Immature natural killer cell (primary cell): ENCODE measurements around the gene CALR3. TPM values are rescaled to one million over a fixed set of nuclear protein-coding genes. Genes with fewer than 3 reads are reported as not detected.
A peak's percentile ranks its signal among the peaks of the same experiment; 100 is the strongest.

Source experiments
- DNase-seq, 3 donors: peaks; one replicate each; pipeline ENCODE4 v3.0.0; 2022; ENCODE audit warnings: mixed read lengths in 1 of 3
- H3K27ac Mint-ChIP-seq, 6 donors: one replicate each; pipeline ENCODE4 v1.8.0; 2020; ENCODE audit warnings: mixed read lengths in 6 of 6, mild to moderate bottlenecking in 5 of 6, inconsistent platforms in 4 of 6, moderate library complexity in 3 of 6
- H3K27me3 Mint-ChIP-seq, 3 donors: one replicate each; pipeline ENCODE4 v1.8.0; 2020 to 2021; ENCODE audit warnings: low read depth in 3 of 3, mild to moderate bottlenecking in 3 of 3, mixed read lengths in 3 of 3, moderate library complexity in 3 of 3, inconsistent platforms in 1 of 3
- H3K36me3 Mint-ChIP-seq, 3 donors: one replicate each; pipeline ENCODE4 v1.8.0; 2020; ENCODE audit warnings: mixed read lengths in 3 of 3, inconsistent platforms in 2 of 3, mild to moderate bottlenecking in 2 of 3
- H3K4me1 Mint-ChIP-seq, 2 donors: one replicate each; pipeline ENCODE4 v1.8.0; 2020; ENCODE audit warnings: inconsistent platforms in 2 of 2, mild to moderate bottlenecking in 2 of 2, mixed read lengths in 2 of 2, moderate library complexity in 1 of 2
- H3K4me3 Mint-ChIP-seq, 5 donors: one replicate each; pipeline ENCODE4 v1.8.0; 2020; ENCODE audit warnings: mild to moderate bottlenecking in 5 of 5, mixed read lengths in 5 of 5, inconsistent platforms in 3 of 5, moderate library complexity in 3 of 5
- H3K9me3 Mint-ChIP-seq, 6 donors: one replicate each; pipeline ENCODE4 v1.8.0; 2020; ENCODE audit warnings: mild to moderate bottlenecking in 6 of 6, mixed read lengths in 6 of 6, inconsistent platforms in 4 of 6, moderate library complexity in 3 of 6
- polyA plus RNA-seq, 3 donors: library from polyadenylated mRNA; unstranded; fragments of 300-500 nt; fragmentation: Illumina TruSeq; gene quantifications; one replicate each; pipeline ENCODE4 v1.2.3, GENCODE V29; 2021

The CALR3 gene
- polyA plus RNA-seq, 3 donors from 2014 or later, result 0.25 TPM; not detected in 2

DNA sequence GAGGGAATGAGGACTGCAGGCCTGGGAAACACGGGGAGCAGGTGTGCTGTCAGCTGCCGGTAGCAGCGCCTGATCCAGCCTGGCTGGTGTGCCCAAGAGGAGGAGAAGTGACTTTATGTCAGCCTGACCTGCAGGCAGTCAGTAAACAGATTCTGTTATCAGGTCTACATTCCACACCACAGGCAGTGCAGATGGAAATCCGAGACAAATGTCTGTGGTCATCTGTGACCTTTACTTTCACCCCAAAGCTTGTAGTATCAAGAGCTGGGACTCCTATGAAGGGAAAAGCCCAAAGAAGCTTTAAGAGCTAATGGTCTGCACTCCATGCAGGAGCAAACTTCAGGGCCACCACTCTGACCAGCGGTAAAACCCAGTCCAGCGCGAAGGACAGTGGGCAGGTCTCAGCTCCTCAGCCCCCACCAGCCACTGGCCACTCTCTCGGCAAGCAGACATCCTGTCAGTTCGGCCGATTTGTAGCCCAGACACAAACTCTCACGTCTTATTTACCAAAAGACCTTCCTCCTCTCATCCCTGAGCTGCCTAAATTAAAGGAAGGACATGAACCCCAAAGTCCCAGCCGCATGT is 31.9 kb downstream of the CALR3 start:
- DNase-seq, result no peak
- Mint-ChIP-seq H3K9me3 (no peaks in the 10 kb centered on the region), H3K4me1 (peaks cover 76 to 96% of the 10 kb centered on the region in 2 donors), H3K27ac (peak overlapping the region; percentile 61 to 85 (median 78)), H3K36me3 (no peaks in the 10 kb centered on the region), H3K4me3 (peak overlapping the region in 3 of 5 donors; percentile 4 to 73 (median 53)), H3K27me3 (peaks cover 0 to 2% (median 0%) of the 10 kb centered on the region in 3 donors)

DNA sequence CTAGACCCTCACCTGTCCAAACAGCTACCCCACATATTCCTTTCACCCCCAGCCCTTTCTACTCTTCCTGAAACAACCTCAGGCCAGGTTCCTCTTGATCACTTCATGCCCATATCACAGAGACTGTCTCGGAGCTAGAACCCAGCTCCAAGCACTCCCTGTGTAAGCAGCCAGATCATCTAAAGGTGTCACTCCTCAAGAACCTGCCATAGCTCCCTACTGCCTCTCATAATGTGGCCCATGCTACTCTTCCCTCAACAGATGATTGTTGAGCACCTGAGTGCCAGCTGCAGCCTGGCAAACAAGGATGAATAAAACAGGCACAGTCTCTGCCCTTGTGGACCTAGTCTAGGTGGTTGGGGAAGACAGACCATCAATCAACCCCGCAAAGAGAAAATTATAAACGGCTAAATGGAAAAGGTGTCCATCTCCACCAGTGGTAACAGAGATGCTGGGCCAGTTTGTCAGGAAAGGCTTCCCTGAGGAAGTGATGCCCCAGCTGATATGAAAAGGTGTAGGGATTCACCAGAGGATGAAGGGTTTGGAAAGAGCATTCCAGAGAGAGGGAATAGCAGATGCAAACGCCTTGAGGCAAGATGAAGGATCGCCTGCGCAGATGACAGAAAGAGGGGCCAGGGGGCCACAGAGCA is 32.5 kb downstream of the CALR3 start:
- Mint-ChIP-seq H3K36me3 (no peaks in the 10 kb centered on the region), H3K4me3 (peak overlapping the region; percentile 36 to 81 (median 48)), H3K9me3 (no peaks in the 10 kb centered on the region), H3K4me1 (peaks cover 76 to 96% of the 10 kb centered on the region in 2 donors), H3K27ac (peak overlapping the region; percentile 65 to 88 (median 83)), H3K27me3 (peaks cover 0 to 4% (median 0%) of the 10 kb centered on the region in 3 donors)
- DNase-seq, result no peak

GRCh38 chr19:16462757-16463250 is 33.2 kb downstream of the CALR3 start:
- peak overlapping the region; percentile 36 to 81 (median 55) for H3K4me3 Mint-ChIP-seq
- H3K9me3 Mint-ChIP-seq, result no peaks in the 10 kb centered on the region
- H3K4me1 Mint-ChIP-seq, result peaks cover 78 to 96% of the 10 kb centered on the region in 2 donors
- no peaks in the 10 kb centered on the region for H3K36me3 Mint-ChIP-seq
- peak; percentile 43 to 51 (median 46) for DNase-seq
- H3K27me3 Mint-ChIP-seq, result peaks cover 0 to 4% (median 0%) of the 10 kb centered on the region in 3 donors
- peak overlapping the region; percentile 65 to 88 (median 83) for H3K27ac Mint-ChIP-seq

DNA sequence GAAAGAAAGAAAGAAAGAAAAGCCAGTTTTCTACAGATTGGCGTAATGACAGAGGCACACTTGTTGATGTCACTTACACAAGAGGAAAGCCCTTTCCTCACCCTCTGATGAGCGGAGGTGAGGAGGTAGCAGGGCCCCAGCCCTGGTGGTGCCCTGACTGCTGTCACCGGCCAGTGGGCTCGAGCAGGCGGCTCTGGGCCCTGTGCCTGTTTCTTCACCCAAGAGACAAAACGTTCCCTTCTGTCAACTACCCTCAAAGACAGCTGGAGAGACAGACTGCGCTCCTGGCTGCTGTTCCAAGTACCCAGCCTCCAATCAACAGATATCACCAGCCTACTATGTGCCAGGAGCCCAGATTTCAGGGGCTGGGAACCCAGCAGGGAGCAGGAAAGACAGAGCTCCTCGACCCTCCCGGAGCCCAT is 34.3 kb downstream of the CALR3 start:
- H3K27me3 Mint-ChIP-seq, result peaks cover under 1 to 4% (median 1%) of the 10 kb centered on the region in 3 donors
- no peaks in the 10 kb centered on the region for H3K36me3 Mint-ChIP-seq
- H3K9me3 Mint-ChIP-seq, result no peaks in the 10 kb centered on the region
- H3K4me1 Mint-ChIP-seq, result peaks cover 82 to 97% of the 10 kb centered on the region in 2 donors
- DNase-seq, result no peak
- H3K27ac Mint-ChIP-seq, result peak overlapping the region in 5 of 6 donors; percentile 51 to 83 (median 68)
- H3K4me3 Mint-ChIP-seq, result peak overlapping the region; percentile 15 to 59 (median 49)

DNA sequence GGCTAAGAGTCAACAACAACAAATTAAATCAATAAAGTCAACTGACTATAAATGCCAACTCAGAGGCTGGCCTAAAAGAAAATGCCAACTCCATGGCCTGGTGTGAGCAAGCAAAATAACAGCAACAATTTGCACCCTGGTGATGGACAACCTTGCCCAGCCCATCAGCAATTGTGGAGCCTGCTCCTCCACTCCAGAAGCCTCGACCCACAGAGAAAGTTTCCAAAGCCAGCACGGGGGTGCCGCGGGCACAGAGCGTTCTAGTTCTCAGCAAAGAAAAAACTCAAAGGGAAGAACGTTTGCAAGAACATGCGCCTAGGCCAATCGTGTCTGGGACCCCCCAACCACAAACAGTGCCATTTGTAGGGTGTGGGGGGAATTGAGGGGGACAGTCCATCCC is 35.5 kb downstream of the CALR3 start:
- no peaks in the 10 kb centered on the region for H3K9me3 Mint-ChIP-seq
- H3K36me3 Mint-ChIP-seq, result no peaks in the 10 kb centered on the region
- H3K27me3 Mint-ChIP-seq, result peaks cover 3 to 4% (median 4%) of the 10 kb centered on the region in 3 donors
- no peak for DNase-seq
- H3K4me3 Mint-ChIP-seq, result no peak overlapping the region
- peaks cover 86 to 97% of the 10 kb centered on the region in 2 donors for H3K4me1 Mint-ChIP-seq
- H3K27ac Mint-ChIP-seq, result peak overlapping the region in 4 of 6 donors; percentile 16 to 55 (median 35)

DNA sequence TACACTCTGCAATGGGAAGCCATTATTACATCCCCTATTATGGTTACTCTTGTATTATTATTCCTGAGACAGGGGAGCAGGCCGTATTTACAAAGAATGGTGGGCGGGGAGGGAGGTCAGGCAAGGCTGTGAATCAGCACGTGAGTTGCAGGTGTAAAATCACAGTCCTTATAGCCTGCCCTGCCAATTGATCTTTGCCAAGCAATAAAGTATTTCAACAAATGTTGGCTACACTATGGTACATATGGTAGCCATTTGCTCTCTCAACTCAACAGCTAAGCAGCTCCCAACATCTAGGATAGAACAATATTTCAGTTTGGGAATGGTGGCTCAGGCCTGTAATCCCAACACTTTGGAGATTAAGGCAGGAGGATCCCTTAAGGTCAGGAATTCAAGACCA is 36.3 kb downstream of the CALR3 start:
- Mint-ChIP-seq H3K36me3 (no peaks in the 10 kb centered on the region), H3K9me3 (no peaks in the 10 kb centered on the region), H3K27ac (peak overlapping the region; percentile 28 to 75 (median 48)), H3K4me1 (peaks cover 81 to 91% of the 10 kb centered on the region in 2 donors), H3K27me3 (peaks cover 3 to 4% (median 4%) of the 10 kb centered on the region in 3 donors), H3K4me3 (peak overlapping the region in 1 of 5 donors; percentile 28)
- no peak for DNase-seq

- H3K4me3 Mint-ChIP-seq, result peak overlapping the region; percentile 52 to 74 (median 60)
- no peaks in the 10 kb centered on the region for H3K9me3 Mint-ChIP-seq
- DNase-seq, result no peak
- peaks cover 80 to 91% of the 10 kb centered on the region in 2 donors for H3K4me1 Mint-ChIP-seq
- H3K27me3 Mint-ChIP-seq, result peaks cover 3 to 4% (median 4%) of the 10 kb centered on the region in 3 donors
- peak overlapping the region; percentile 60 to 85 (median 74) for H3K27ac Mint-ChIP-seq
- no peaks in the 10 kb centered on the region for H3K36me3 Mint-ChIP-seq
Observed at GRCh38 chr19:16458391-16459341, 37.3 kb downstream of the CALR3 start.

GRCh38 chr19:16457954-16458331 is 38.0 kb downstream of the CALR3 start:
- Mint-ChIP-seq H3K27me3 (peaks cover 2 to 4% (median 3%) of the 10 kb centered on the region in 3 donors), H3K27ac (peak overlapping the region; percentile 3 to 85 (median 68)), H3K36me3 (no peaks in the 10 kb centered on the region), H3K9me3 (no peaks in the 10 kb centered on the region), H3K4me3 (peak overlapping the region; percentile 40 to 74 (median 60)), H3K4me1 (peaks cover 77 to 87% of the 10 kb centered on the region in 2 donors)
- no peak for DNase-seq

GRCh38 chr19:16457195-16457953 is 38.6 kb downstream of the CALR3 start:
- peaks cover 73 to 81% of the 10 kb centered on the region in 2 donors for H3K4me1 Mint-ChIP-seq
- H3K27ac Mint-ChIP-seq, result peak overlapping the region; percentile 75 to 91 (median 82)

DNA sequence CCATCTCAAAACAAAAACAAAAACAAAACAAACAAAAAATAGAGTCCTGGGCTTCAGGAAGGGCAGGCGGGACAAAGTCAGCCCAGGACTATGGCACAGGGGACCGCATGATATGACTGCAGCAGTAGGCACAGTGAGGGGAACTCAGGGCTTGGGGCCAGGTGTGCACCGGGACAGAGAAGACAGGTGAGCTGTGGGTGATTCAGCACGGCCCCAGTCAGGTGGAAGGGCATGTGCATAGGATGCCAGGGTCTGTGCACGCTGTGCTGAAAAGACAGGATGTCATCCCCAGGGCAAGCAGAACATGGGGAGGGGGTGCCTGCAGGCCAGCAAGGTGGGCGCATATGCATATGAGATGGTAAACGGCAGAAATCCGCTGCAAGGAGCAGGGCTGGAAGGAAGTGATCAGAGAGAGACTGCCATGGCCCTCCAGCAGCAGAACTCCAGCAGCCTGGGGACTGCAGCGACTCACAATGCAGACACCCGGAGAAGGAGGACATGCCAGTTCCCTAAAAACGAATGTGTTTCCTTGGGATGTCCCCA is 39.2 kb downstream of the CALR3 start:
- Mint-ChIP-seq H3K27ac (peak overlapping the region; percentile 75 to 91 (median 82)), H3K27me3 (peaks cover 2 to 4% (median 3%) of the 10 kb centered on the region in 3 donors), H3K4me1 (peaks cover 68 to 75% of the 10 kb centered on the region in 2 donors), H3K4me3 (peak overlapping the region; percentile 51 to 73 (median 61)), H3K9me3 (no peaks in the 10 kb centered on the region), H3K36me3 (no peaks in the 10 kb centered on the region)
- no peak for DNase-seq

More at GRCh38 chr19:16457195-16457953, 38.6 kb downstream of the CALR3 start:
- H3K4me3 Mint-ChIP-seq, result peak overlapping the region; percentile 51 to 73 (median 61)
- H3K9me3 Mint-ChIP-seq, result no peaks in the 10 kb centered on the region
- DNase-seq, result no peak
- peaks cover 2 to 4% (median 3%) of the 10 kb centered on the region in 3 donors for H3K27me3 Mint-ChIP-seq
- no peaks in the 10 kb centered on the region for H3K36me3 Mint-ChIP-seq

GRCh38 chr19:16455489-16455888 is 40.5 kb downstream of the CALR3 start:
- peak overlapping the region in 5 of 6 donors; percentile 56 to 83 (median 80) for H3K27ac Mint-ChIP-seq
- peaks cover 2 to 4% (median 3%) of the 10 kb centered on the region in 3 donors for H3K27me3 Mint-ChIP-seq
- no peak for DNase-seq
- H3K4me3 Mint-ChIP-seq, result peak overlapping the region in 1 of 5 donors; percentile 14
- no peaks in the 10 kb centered on the region for H3K9me3 Mint-ChIP-seq
- no peaks in the 10 kb centered on the region for H3K36me3 Mint-ChIP-seq
- peaks cover 71 to 73% of the 10 kb centered on the region in 2 donors for H3K4me1 Mint-ChIP-seq

DNA sequence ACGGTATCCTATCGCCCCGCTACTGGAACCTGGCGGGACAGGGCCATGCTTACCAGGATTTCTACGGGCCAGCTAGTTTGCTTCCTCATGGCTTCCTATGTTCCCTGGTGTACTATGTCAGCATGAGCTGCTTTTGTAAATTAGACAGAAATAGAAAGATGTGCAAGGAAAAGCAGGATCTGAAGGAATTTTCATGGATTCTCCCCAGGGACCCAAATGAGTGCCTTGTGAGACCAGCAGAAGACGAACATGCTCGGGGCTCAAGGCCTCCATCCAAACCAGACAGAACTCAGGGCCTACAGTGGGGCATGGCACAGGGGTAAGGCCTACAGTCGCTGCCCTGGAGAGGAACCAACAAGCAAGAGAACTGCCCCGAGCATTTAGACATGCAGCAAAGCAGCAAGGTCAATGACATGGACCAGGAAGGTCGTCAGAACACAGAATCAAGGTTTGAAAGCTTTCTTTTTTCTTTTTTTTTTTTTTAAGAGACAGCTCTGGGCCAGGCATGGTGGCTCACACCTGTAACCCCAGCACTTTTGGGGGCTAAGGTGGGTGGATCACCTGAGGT is 41.5 kb downstream of the CALR3 start:
- H3K4me1 Mint-ChIP-seq, result peaks cover 71 to 73% of the 10 kb centered on the region in 2 donors
- peaks cover 0 to 4% (median 3%) of the 10 kb centered on the region in 6 donors for H3K9me3 Mint-ChIP-seq
- peaks cover 3 to 4% (median 3%) of the 10 kb centered on the region in 3 donors for H3K36me3 Mint-ChIP-seq
- peak overlapping the region; percentile 43 to 86 (median 82) for H3K27ac Mint-ChIP-seq
- H3K4me3 Mint-ChIP-seq, result peak overlapping the region in 2 of 5 donors; percentile 10 to 22
- DNase-seq, result no peak
- peaks cover 6 to 9% (median 6%) of the 10 kb centered on the region in 3 donors for H3K27me3 Mint-ChIP-seq
